Tibial nerve (tissue), 4 donors: ENCODE results near the gene ANKDD1A. TPM values are rescaled to one million over a fixed set of nuclear protein-coding genes. Genes with fewer than 3 reads are reported as not detected.

Experiments used
- DNase-seq, 2 donors: peaks; one replicate each; pipeline ENCODE4 v3.0.0-alpha.2; 2019; ENCODE audit warnings: low spot score in 2 of 2
- H3K27ac ChIP-seq, 4 donors: fragments of 200-600 bp; sonication (generic) in 3 of 4; one replicate each; pipeline ENCODE4 v1.5.1; 2017 to 2019; ENCODE audit warnings: mild to moderate bottlenecking in 1 of 4
- H3K27me3 ChIP-seq, 2 donors: fragments of 200-600 bp; sonication (generic) in 1 of 2; one replicate each; pipeline versions ENCODE4 v1.5.1 to v1.6.0; 2017 to 2019
- H3K36me3 ChIP-seq, 3 donors: fragments of 200-600 bp; sonication (generic); one replicate each; pipeline ENCODE4 v1.5.1; 2018 to 2019
- H3K4me1 ChIP-seq, 4 donors: fragments of 200-600 bp; sonication (generic) in 3 of 4; one replicate each; pipeline ENCODE4 v1.5.1; 2017 to 2019
- H3K4me3 ChIP-seq, 4 donors: fragments of 200-600 bp; sonication (generic) in 3 of 4; one replicate each; pipeline ENCODE4 v1.5.1; 2017 to 2019; ENCODE audit warnings: mild to moderate bottlenecking in 1 of 4, moderate library complexity in 1 of 4
- H3K9me3 ChIP-seq, 4 donors: fragments of 200-600 bp; sonication (generic) in 3 of 4; one replicate each; pipeline ENCODE4 v1.5.1; 2017 to 2019
- EP300 ChIP-seq, 2 donors: sonication (generic); formaldehyde crosslinking; IDR thresholded peaks; one replicate each; pipeline ENCODE4 v1.6.1; 2017; ENCODE audit warnings: antibody characterized with exemption in 2 of 2, mild to moderate bottlenecking in 1 of 2
- POLR2A ChIP-seq, 2 donors: fragments of 450-650 bp; IDR thresholded peaks; one replicate each; pipeline ENCODE4 v1.6.1; 2017; ENCODE audit warnings: antibody characterized with exemption in 2 of 2, mild to moderate bottlenecking in 2 of 2, moderate library complexity in 2 of 2
- WGBS, 2 donors: methylation state at CpG; one replicate each; pipeline ENCODE4 v1.1.5; 2018; 5-methylcytosine and 5-hydroxymethylcytosine counted together
- total RNA-seq, 4 donors: library from RNA; depleted of rRNA; stranded (reverse); fragments of >200 nt; gene quantifications; one replicate each; pipeline ENCODE4 v1.1.0, GENCODE V29; 2016
- TF ChIP-seq, protein P1 (sequence below), 5 experiments: fragments of 200-600 bp in 3 of 5; fragments of 450-650 bp in 2 of 5; sonication (generic) in 3 of 5; IDR thresholded peaks; one replicate each; pipeline ENCODE4 v1.5.1; 2016 to 2019; ENCODE audit warnings: antibody characterized with exemption in 5 of 5, mild to moderate bottlenecking in 3 of 5, moderate library complexity in 2 of 5

The ANKDD1A gene
- total RNA-seq, 4 donors from 2014 or later = 18.2 to 39.3 (median 26.3) TPM

DNA sequence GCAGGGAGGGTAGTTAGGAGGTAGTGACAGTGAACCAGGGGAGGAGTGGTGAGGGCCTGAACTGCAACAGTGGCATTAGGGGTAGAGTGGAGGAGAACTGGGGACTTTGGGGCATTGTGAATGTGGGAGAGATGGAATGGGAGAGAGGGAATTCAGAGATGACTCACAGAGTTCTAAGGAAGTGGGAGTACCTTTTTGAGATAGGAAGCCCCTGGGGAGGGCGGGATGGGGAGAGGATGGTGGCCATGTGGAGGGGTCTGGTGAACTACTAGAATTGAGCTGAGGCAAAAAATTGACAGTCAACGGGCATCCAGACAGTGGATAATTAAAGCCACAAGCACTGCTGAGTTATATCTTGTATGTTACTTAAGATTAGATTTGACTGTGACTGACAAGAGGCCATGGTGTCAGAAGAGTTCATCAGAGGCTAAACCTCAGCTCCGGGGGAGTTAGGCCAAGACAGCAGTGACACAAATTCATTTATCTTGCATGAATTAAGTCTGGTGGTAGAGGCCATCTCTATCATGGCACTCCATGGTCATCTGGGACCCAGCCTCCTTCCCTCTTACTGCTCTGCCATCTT lies 36.0 kb upstream of the ANKDD1A start:
- no peaks in the 10 kb centered on the region for H3K27me3 ChIP-seq
- peak overlapping the region in 2 of 4 donors; percentile 22 to 50 for H3K27ac ChIP-seq
- TF ChIP-seq POLR2A (IDR thresholded peaks at IDR 0.05) (no peak), EP300 (IDR thresholded peaks at IDR 0.05) (no peak)
- TF ChIP-seq, protein P1, sequence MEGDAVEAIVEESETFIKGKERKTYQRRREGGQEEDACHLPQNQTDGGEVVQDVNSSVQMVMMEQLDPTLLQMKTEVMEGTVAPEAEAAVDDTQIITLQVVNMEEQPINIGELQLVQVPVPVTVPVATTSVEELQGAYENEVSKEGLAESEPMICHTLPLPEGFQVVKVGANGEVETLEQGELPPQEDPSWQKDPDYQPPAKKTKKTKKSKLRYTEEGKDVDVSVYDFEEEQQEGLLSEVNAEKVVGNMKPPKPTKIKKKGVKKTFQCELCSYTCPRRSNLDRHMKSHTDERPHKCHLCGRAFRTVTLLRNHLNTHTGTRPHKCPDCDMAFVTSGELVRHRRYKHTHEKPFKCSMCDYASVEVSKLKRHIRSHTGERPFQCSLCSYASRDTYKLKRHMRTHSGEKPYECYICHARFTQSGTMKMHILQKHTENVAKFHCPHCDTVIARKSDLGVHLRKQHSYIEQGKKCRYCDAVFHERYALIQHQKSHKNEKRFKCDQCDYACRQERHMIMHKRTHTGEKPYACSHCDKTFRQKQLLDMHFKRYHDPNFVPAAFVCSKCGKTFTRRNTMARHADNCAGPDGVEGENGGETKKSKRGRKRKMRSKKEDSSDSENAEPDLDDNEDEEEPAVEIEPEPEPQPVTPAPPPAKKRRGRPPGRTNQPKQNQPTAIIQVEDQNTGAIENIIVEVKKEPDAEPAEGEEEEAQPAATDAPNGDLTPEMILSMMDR (IDR thresholded peaks at IDR 0.05) = no peak
- peaks cover 0 to 36% (median 26%) of the 10 kb centered on the region in 4 donors for H3K4me1 ChIP-seq
- H3K9me3 ChIP-seq = no peaks in the 10 kb centered on the region
- 76 to 79% methylated on average over 3 of the region's 3 CpGs for WGBS, 2 donors
- DNase-seq = no peak
- no peaks in the 10 kb centered on the region for H3K36me3 ChIP-seq
- no peak overlapping the region for H3K4me3 ChIP-seq

DNA sequence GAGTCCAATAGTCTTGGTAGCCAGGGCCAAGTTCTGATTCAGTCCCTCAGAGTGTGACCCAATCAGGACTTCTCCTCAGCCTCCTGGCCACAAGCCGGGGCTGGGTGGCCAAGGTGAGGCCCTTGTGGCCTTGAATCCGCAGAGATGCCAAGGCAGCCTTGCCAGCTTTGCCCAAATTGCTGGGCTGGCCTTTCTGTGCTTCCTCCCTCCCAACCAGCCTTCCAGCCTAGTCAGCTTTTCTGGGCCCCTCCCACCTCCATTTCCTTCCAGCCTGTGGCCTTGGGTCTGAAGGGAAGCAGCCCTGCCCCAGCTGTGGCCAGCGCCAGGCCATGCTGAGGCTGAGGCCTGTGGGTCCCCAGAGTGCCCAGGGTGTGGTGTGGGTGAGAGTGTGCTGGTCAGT lies 34.3 kb upstream of the ANKDD1A start:
- Histone ChIP-seq H3K27me3 (no peaks in the 10 kb centered on the region), H3K4me1 (peaks cover 0 to 44% (median 25%) of the 10 kb centered on the region in 4 donors), H3K9me3 (no peaks in the 10 kb centered on the region), H3K4me3 (no peak overlapping the region), H3K36me3 (no peaks in the 10 kb centered on the region), H3K27ac (peak overlapping the region in 3 of 4 donors; percentile 74 to 81 (median 79))
- 0 to 7% methylated on average over 3 of the region's 3 CpGs for WGBS, 2 donors
- peak; percentile 55 to 60 for DNase-seq
- TF ChIP-seq POLR2A (IDR thresholded peaks at IDR 0.05) = peak in 1 of 2 donors; percentile 28
- TF ChIP-seq, protein P1 (IDR thresholded peaks at IDR 0.05) = no peak
- peak in 1 of 2 donors; percentile 74 for TF ChIP-seq EP300 (IDR thresholded peaks at IDR 0.05)

DNA sequence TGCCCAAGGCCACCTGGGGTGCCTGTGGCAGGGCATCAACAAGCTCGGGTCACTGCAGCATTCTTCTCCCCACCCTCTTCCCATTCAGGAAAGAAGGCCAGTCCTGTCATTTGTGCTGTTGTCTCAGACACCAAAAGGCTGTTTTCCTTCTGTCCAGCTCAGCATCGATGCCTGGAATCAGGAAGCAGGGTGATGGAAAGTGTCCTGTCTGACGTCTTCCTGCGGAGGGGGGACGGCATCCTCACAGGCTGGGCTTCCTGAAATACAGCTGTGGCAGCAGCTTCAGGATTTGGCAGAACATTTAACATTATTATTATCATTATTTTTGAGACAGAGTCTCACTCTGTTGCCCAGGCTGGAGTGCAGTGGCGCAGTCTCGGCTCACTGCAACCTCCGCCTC lies 33.0 kb upstream of the ANKDD1A start:
- H3K27me3 ChIP-seq = no peaks in the 10 kb centered on the region
- no peaks in the 10 kb centered on the region for H3K36me3 ChIP-seq
- WGBS, 2 donors = 69 to 81% methylated on average over 8 of the region's 8 CpGs
- no peak overlapping the region for H3K4me3 ChIP-seq
- no peaks in the 10 kb centered on the region for H3K9me3 ChIP-seq
- H3K4me1 ChIP-seq = peaks cover 0 to 44% (median 28%) of the 10 kb centered on the region in 4 donors
- DNase-seq = no peak
- H3K27ac ChIP-seq = peak overlapping the region in 3 of 4 donors; percentile 15 to 81 (median 79)
- TF ChIP-seq EP300 (IDR thresholded peaks at IDR 0.05) (peak; percentile 50 to 67), POLR2A (IDR thresholded peaks at IDR 0.05) (no peak)
- TF ChIP-seq, protein P1 (IDR thresholded peaks at IDR 0.05) = no peak

DNA sequence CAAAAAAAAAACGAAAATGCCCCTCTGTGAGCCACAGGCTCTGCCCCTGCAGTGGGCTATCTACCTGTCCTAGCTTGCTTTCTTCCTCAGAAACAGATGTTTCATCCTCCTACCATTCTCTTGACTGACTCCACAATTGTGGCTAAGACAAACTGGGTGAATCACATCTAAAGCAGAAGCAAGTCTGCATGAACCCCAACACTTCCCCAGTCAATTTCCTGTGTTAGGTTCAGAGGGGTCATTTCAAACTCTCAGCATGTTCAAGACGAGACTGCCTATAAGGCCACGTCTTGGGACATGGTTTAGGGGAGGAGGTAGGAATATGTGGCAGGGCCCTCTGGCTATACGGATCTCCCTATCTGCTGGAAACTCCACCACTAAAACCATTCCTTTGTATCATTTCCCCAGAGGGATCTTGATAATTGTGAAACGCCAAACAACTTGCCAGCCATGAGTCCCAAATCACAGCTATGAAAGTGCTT lies 28.6 kb upstream of the ANKDD1A start:
- no peaks in the 10 kb centered on the region for H3K36me3 ChIP-seq
- peak in 1 of 2 donors; percentile 33 for TF ChIP-seq EP300 (IDR thresholded peaks at IDR 0.05)
- TF ChIP-seq, protein P1 (IDR thresholded peaks at IDR 0.05) = no peak
- peaks cover 0 to 29% (median 24%) of the 10 kb centered on the region in 4 donors for H3K4me1 ChIP-seq
- H3K4me3 ChIP-seq = no peak overlapping the region
- 58 to 70% methylated on average over 5 of the region's 5 CpGs for WGBS, 2 donors
- H3K27ac ChIP-seq = peak overlapping the region in 3 of 4 donors; percentile 68 to 87 (median 81)
- DNase-seq = no peak
- no peaks in the 10 kb centered on the region for H3K27me3 ChIP-seq
- no peaks in the 10 kb centered on the region for H3K9me3 ChIP-seq

DNA sequence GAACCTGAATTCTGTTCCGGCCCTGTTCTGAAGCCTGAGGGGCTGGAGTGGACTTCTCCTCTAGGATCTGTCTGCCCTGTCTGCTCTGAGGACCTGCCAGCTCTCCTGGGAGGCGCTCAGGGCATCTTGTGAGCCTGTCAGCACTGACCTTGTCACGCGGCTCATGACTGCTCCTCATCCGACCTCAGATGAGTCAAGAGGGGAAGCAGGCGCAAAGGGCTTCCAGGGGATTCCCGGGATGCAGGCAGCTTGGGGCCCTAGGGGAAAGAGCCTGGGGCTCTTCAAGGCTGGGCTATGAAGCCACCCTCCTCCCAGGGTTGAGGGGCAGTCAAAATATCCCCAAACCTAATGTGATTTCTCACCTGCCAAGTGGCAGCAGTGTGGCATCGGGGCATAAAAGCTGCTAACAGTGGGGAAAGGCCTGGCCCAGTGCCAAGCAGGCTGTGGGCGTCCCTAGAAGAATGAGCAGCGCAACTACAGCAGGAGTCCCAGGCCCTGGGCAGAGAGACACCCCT lies 27.6 kb upstream of the ANKDD1A start:
- TF ChIP-seq EP300 (IDR thresholded peaks at IDR 0.05) = peak in 1 of 2 donors; percentile 76
- no peak for TF ChIP-seq POLR2A (IDR thresholded peaks at IDR 0.05)
- TF ChIP-seq, protein P1 (IDR thresholded peaks at IDR 0.05) = no peak
- Histone ChIP-seq H3K36me3 (no peaks in the 10 kb centered on the region), H3K9me3 (no peaks in the 10 kb centered on the region), H3K27ac (peak overlapping the region in 3 of 4 donors; percentile 68 to 87 (median 81)), H3K27me3 (no peaks in the 10 kb centered on the region), H3K4me1 (peaks cover 0 to 28% (median 23%) of the 10 kb centered on the region in 4 donors), H3K4me3 (no peak overlapping the region)
- 23 to 30% methylated on average over 10 of the region's 10 CpGs for WGBS, 2 donors
- DNase-seq = peak; percentile 41 to 58
